Osteoblast (primary cell): ENCODE measurements around the gene ELMOD3. TPM values are rescaled to one million over a fixed set of nuclear protein-coding genes. Genes with fewer than 3 reads are reported as not detected.
A peak's percentile ranks its signal among the peaks of the same experiment; 100 is the strongest.

Experiments used
- DNase-seq: peaks from one replicate; pipeline ENCODE4 v3.0.0; 2011; ENCODE audit warnings: low spot score, mixed read lengths; ENCODE audit not compliant: insufficient read length; ENCODE audit errors: missing footprints
- H2AFZ ChIP-seq: 2 replicates; pipeline ENCODE4 v1.6.0; 2011; ENCODE audit warnings: mild to moderate bottlenecking, low read length
- H3K27ac ChIP-seq: 2 replicates; pipeline ENCODE4 v1.5.1; 2011; ENCODE audit warnings: mild to moderate bottlenecking, low read depth, low read length, moderate library complexity
- H3K27me3 ChIP-seq: 2 replicates; pipeline ENCODE4 v1.6.0; 2012; ENCODE audit warnings: mild to moderate bottlenecking, control low read depth, inconsistent platforms, low read length, moderate library complexity; ENCODE audit not compliant: insufficient read depth
- H3K36me3 ChIP-seq: 2 replicates; pipeline ENCODE4 v1.5.1; 2011; ENCODE audit warnings: mild to moderate bottlenecking, low read length, control low read depth, moderate library complexity; ENCODE audit not compliant: insufficient read depth
- H3K4me1 ChIP-seq: 2 replicates; pipeline ENCODE4 v1.5.1; 2011; ENCODE audit warnings: mild to moderate bottlenecking, low read length, control low read depth, moderate library complexity; ENCODE audit not compliant: insufficient read depth
- H3K4me2 ChIP-seq: 2 replicates; pipeline ENCODE4 v1.6.0; 2011; ENCODE audit warnings: mild to moderate bottlenecking, low read length; ENCODE audit not compliant: insufficient read depth
- H3K4me3 ChIP-seq: fragments of 200-600 bp; sonication (generic); 3 replicates; pipeline ENCODE4 v1.5.1; 2012; ENCODE audit warnings: mild to moderate bottlenecking, low read length, inconsistent platforms; ENCODE audit not compliant: insufficient read depth
- H3K79me2 ChIP-seq: 2 replicates; pipeline ENCODE4 v1.6.0; 2012; ENCODE audit warnings: mild to moderate bottlenecking, low read length, control low read depth, inconsistent platforms; ENCODE audit not compliant: insufficient read depth
- H3K9me3 ChIP-seq: 2 replicates; pipeline ENCODE4 v1.5.1; 2011; ENCODE audit warnings: low read depth, low read length, control low read depth
- H4K20me1 ChIP-seq: 2 replicates; pipeline ENCODE4 v1.6.0; 2012; ENCODE audit warnings: mild to moderate bottlenecking, low read length, control low read depth; ENCODE audit not compliant: insufficient read depth
- CTCF ChIP-seq: IDR thresholded peaks from 2 replicates; pipeline ENCODE4 v1.5.1; 2011; ENCODE audit warnings: mild to moderate bottlenecking, low read depth, low read length, moderate library complexity; ENCODE audit errors: extremely low read depth
- total RNA-seq: library from RNA; depleted of rRNA; stranded (reverse); fragments of >200 nt; gene quantifications from 2 replicates; pipeline ENCODE4 v1.2.3, GENCODE V29; 2012

Gene ELMOD3
- total RNA-seq, 1 donor, result 22.1 TPM

- H3K79me2 ChIP-seq, result no peaks in the 10 kb centered on the region
- peak overlapping the region; percentile 17 for H3K27ac ChIP-seq
- H3K9me3 ChIP-seq, result no peaks in the 10 kb centered on the region
- no peak overlapping the region for H2AFZ ChIP-seq
- no peak for DNase-seq
- TF ChIP-seq CTCF, result no peak
- peaks cover 39% of the 10 kb centered on the region for H3K36me3 ChIP-seq
- no peak overlapping the region for H3K4me2 ChIP-seq
- H3K4me1 ChIP-seq, result peaks cover 7% of the 10 kb centered on the region
- H4K20me1 ChIP-seq, result no peaks in the 10 kb centered on the region
- no peaks in the 10 kb centered on the region for H3K27me3 ChIP-seq
- no peak overlapping the region for H3K4me3 ChIP-seq
These were observed 29.3 kb downstream of the ELMOD3 start for GRCh38 chr2:85383850-85384249.

GRCh38 chr2:85385746-85386145 lies 31.2 kb downstream of the ELMOD3 start:
- H3K79me2 ChIP-seq, result no peaks in the 10 kb centered on the region
- no peak overlapping the region for H2AFZ ChIP-seq

GRCh38 chr2:85387754-85388153 lies 33.2 kb downstream of the ELMOD3 start:
- Histone ChIP-seq H3K36me3 (peaks cover 45% of the 10 kb centered on the region), H2AFZ (no peak overlapping the region), H3K27ac (no peak overlapping the region), H3K79me2 (no peaks in the 10 kb centered on the region), H3K27me3 (no peaks in the 10 kb centered on the region), H4K20me1 (no peaks in the 10 kb centered on the region), H3K9me3 (no peaks in the 10 kb centered on the region), H3K4me3 (no peak overlapping the region), H3K4me2 (no peak overlapping the region), H3K4me1 (peaks cover 7% of the 10 kb centered on the region)
- no peak for TF ChIP-seq CTCF
- DNase-seq, result no peak

More at GRCh38 chr2:85385746-85386145, 31.2 kb downstream of the ELMOD3 start:
- Histone ChIP-seq H3K9me3 (no peaks in the 10 kb centered on the region), H4K20me1 (no peaks in the 10 kb centered on the region), H3K4me2 (no peak overlapping the region), H3K4me3 (no peak overlapping the region), H3K4me1 (peaks cover 7% of the 10 kb centered on the region), H3K36me3 (peaks cover 35% of the 10 kb centered on the region), H3K27ac (no peak overlapping the region), H3K27me3 (no peaks in the 10 kb centered on the region)
- no peak for DNase-seq
- TF ChIP-seq CTCF, result no peak

GRCh38 chr2:85388878-85389538 lies 34.4 kb downstream of the ELMOD3 start:
- Histone ChIP-seq H3K27me3 (no peaks in the 10 kb centered on the region), H2AFZ (no peak overlapping the region), H3K79me2 (no peaks in the 10 kb centered on the region), H3K4me1 (peaks cover 2% of the 10 kb centered on the region), H3K27ac (no peak overlapping the region), H4K20me1 (no peaks in the 10 kb centered on the region), H3K36me3 (peaks cover 42% of the 10 kb centered on the region), H3K9me3 (no peaks in the 10 kb centered on the region), H3K4me2 (no peak overlapping the region), H3K4me3 (no peak overlapping the region)
- DNase-seq, result no peak
- TF ChIP-seq CTCF, result no peak
